ENCODE results near the gene CUX1. TPM values are rescaled to one million over a fixed set of nuclear protein-coding genes. Genes with fewer than 3 reads are reported as not detected.

The CUX1 gene
- total RNA-seq, 1 experiment from 2014 or later, result 64.3 TPM

DNA sequence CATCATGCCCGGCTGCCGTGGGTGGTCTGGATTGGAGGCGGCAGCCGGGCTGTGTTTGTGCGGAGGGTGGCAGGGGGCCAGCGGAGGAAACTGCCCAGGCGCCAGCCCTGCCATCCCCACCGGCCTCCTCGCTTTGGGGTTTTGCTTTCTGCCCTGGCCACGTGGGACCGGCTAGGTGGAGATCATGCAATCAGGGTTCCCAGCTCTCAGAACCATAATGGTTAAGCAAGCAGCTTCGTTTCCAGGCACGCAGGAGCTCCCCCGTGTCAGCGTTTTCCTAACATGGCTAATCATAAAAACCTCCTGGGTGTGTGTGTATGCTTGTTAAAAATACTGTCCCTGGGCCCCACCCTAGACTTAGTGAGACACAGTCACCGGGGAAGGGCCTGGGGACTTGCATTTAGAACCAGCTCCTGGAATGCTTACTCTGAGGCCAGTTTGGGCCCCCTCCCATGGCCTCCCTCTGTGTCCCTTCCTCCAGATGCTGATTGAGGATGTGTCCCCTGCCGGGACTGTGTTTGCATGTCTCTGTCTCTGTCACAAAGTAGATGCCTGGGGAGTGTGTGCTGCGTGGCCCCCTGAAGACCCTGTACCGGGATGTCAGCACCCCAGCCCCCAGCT lies 119.3 kb downstream of the CUX1 start (continued):
- TF ChIP-seq, protein P1, sequence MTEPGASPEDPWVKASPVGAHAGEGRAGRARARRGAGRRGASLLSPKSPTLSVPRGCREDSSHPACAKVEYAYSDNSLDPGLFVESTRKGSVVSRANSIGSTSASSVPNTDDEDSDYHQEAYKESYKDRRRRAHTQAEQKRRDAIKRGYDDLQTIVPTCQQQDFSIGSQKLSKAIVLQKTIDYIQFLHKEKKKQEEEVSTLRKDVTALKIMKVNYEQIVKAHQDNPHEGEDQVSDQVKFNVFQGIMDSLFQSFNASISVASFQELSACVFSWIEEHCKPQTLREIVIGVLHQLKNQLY (CRISPR knock-in tag; IDR thresholded peaks at IDR 0.05), result no peak
- TF ChIP-seq ETV6 (CRISPR knock-in tag; IDR thresholded peaks at IDR 0.05) (peak; percentile 86; the same call in 1 of the 2 replicates), RELA (CRISPR knock-in tag; IDR thresholded peaks at IDR 0.05; ENCODE audit: borderline replicate concordance) (no peak), NR3C1 (CRISPR knock-in tag; conservative IDR thresholded peaks at IDR 0.05; ENCODE audit: low read depth) (no peak), CREB1 (CRISPR knock-in tag; IDR thresholded peaks at IDR 0.05) (no peak), NFATC4 (CRISPR knock-in tag; IDR thresholded peaks at IDR 0.05) (no peak), FOXJ3 (CRISPR knock-in tag; IDR thresholded peaks at IDR 0.05; ENCODE audit: borderline replicate concordance) (no peak), ZNF396 (CRISPR knock-in tag; IDR thresholded peaks at IDR 0.05; ENCODE audit: borderline replicate concordance) (no peak), SMAD3 (CRISPR knock-in tag; IDR thresholded peaks at IDR 0.05; ENCODE audit: borderline replicate concordance) (no peak), ZNF317 (CRISPR knock-in tag; IDR thresholded peaks at IDR 0.05; ENCODE audit: borderline replicate concordance, low read depth) (no peak), EMX1 (CRISPR knock-in tag; IDR thresholded peaks at IDR 0.05) (no peak), TEAD4 (CRISPR knock-in tag; IDR thresholded peaks at IDR 0.05) (peak; percentile 54; the same call in 1 of the 2 replicates)
- TF ChIP-seq, protein P2, sequence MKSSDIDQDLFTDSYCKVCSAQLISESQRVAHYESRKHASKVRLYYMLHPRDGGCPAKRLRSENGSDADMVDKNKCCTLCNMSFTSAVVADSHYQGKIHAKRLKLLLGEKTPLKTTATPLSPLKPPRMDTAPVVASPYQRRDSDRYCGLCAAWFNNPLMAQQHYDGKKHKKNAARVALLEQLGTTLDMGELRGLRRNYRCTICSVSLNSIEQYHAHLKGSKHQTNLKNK (CRISPR knock-in tag; IDR thresholded peaks at IDR 0.05), result no peak
- TF ChIP-seq, protein P3, sequence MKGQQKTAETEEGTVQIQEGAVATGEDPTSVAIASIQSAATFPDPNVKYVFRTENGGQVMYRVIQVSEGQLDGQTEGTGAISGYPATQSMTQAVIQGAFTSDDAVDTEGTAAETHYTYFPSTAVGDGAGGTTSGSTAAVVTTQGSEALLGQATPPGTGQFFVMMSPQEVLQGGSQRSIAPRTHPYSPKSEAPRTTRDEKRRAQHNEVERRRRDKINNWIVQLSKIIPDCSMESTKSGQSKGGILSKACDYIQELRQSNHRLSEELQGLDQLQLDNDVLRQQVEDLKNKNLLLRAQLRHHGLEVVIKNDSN (CRISPR knock-in tag; IDR thresholded peaks at IDR 0.05), result peak; percentile 49
- TF ChIP-seq, protein P4, sequence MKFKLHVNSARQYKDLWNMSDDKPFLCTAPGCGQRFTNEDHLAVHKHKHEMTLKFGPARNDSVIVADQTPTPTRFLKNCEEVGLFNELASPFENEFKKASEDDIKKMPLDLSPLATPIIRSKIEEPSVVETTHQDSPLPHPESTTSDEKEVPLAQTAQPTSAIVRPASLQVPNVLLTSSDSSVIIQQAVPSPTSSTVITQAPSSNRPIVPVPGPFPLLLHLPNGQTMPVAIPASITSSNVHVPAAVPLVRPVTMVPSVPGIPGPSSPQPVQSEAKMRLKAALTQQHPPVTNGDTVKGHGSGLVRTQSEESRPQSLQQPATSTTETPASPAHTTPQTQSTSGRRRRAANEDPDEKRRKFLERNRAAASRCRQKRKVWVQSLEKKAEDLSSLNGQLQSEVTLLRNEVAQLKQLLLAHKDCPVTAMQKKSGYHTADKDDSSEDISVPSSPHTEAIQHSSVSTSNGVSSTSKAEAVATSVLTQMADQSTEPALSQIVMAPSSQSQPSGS (CRISPR knock-in tag; IDR thresholded peaks at IDR 0.05; ENCODE audit: borderline replicate concordance, low read depth), result no peak
- TF ChIP-seq, protein P5, sequence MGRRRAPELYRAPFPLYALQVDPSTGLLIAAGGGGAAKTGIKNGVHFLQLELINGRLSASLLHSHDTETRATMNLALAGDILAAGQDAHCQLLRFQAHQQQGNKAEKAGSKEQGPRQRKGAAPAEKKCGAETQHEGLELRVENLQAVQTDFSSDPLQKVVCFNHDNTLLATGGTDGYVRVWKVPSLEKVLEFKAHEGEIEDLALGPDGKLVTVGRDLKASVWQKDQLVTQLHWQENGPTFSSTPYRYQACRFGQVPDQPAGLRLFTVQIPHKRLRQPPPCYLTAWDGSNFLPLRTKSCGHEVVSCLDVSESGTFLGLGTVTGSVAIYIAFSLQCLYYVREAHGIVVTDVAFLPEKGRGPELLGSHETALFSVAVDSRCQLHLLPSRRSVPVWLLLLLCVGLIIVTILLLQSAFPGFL (CRISPR knock-in tag; IDR thresholded peaks at IDR 0.05; ENCODE audit: borderline replicate concordance), result no peak
- TF ChIP-seq, protein P6, sequence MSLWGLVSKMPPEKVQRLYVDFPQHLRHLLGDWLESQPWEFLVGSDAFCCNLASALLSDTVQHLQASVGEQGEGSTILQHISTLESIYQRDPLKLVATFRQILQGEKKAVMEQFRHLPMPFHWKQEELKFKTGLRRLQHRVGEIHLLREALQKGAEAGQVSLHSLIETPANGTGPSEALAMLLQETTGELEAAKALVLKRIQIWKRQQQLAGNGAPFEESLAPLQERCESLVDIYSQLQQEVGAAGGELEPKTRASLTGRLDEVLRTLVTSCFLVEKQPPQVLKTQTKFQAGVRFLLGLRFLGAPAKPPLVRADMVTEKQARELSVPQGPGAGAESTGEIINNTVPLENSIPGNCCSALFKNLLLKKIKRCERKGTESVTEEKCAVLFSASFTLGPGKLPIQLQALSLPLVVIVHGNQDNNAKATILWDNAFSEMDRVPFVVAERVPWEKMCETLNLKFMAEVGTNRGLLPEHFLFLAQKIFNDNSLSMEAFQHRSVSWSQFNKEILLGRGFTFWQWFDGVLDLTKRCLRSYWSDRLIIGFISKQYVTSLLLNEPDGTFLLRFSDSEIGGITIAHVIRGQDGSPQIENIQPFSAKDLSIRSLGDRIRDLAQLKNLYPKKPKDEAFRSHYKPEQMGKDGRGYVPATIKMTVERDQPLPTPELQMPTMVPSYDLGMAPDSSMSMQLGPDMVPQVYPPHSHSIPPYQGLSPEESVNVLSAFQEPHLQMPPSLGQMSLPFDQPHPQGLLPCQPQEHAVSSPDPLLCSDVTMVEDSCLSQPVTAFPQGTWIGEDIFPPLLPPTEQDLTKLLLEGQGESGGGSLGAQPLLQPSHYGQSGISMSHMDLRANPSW (CRISPR knock-in tag; conservative IDR thresholded peaks at IDR 0.05; ENCODE audit: low read depth), result no peak
- TF ChIP-seq, protein P7, sequence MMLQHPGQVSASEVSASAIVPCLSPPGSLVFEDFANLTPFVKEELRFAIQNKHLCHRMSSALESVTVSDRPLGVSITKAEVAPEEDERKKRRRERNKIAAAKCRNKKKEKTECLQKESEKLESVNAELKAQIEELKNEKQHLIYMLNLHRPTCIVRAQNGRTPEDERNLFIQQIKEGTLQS (CRISPR knock-in tag; conservative IDR thresholded peaks at IDR 0.05), result no peak
- TF ChIP-seq, protein P8, sequence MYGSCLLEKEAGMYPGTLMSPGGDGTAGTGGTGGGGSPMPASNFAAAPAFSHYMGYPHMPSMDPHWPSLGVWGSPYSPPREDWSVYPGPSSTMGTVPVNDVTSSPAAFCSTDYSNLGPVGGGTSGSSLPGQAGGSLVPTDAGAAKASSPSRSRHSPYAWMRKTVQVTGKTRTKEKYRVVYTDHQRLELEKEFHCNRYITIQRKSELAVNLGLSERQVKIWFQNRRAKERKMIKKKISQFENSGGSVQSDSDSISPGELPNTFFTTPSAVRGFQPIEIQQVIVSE (CRISPR knock-in tag; IDR thresholded peaks at IDR 0.05; ENCODE audit: borderline replicate concordance), result no peak
- TF ChIP-seq, protein P9, sequence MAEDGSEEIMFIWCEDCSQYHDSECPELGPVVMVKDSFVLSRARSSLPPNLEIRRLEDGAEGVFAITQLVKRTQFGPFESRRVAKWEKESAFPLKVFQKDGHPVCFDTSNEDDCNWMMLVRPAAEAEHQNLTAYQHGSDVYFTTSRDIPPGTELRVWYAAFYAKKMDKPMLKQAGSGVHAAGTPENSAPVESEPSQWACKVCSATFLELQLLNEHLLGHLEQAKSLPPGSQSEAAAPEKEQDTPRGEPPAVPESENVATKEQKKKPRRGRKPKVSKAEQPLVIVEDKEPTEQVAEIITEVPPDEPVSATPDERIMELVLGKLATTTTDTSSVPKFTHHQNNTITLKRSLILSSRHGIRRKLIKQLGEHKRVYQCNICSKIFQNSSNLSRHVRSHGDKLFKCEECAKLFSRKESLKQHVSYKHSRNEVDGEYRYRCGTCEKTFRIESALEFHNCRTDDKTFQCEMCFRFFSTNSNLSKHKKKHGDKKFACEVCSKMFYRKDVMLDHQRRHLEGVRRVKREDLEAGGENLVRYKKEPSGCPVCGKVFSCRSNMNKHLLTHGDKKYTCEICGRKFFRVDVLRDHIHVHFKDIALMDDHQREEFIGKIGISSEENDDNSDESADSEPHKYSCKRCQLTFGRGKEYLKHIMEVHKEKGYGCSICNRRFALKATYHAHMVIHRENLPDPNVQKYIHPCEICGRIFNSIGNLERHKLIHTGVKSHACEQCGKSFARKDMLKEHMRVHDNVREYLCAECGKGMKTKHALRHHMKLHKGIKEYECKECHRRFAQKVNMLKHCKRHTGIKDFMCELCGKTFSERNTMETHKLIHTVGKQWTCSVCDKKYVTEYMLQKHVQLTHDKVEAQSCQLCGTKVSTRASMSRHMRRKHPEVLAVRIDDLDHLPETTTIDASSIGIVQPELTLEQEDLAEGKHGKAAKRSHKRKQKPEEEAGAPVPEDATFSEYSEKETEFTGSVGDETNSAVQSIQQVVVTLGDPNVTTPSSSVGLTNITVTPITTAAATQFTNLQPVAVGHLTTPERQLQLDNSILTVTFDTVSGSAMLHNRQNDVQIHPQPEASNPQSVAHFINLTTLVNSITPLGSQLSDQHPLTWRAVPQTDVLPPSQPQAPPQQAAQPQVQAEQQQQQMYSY (CRISPR knock-in tag; IDR thresholded peaks at IDR 0.05), result peak; percentile 52
